CD4-positive, alpha-beta T cell treated with Interleukin-4 for 1 hour (primary cell): ENCODE results near the gene EGLN1.

Experiments
- DNase-seq, 2 donors: peaks; one replicate each; pipeline ENCODE4 v3.0.0-alpha.2; 2020 to 2022

Gene EGLN1

DNA sequence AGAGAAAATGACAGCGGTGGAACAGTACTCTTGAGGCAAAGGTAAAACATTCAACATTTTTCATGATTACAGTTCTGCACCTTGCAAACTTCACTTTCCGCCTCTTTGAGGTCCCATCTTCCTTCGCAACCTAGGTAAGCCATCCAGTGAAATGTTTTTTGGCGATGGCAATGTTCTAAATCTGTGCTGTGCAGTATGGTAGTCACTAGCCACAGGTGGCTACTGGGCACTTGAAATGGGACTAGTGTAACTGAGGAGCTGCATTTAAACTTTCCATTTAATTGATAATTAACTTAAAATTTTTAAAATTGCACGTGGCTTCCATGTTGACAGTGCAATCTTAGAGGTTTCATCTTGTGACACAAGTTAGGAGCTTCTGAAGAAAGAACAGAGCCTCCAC is 97.4 kb downstream of the EGLN1 start:
- DNase-seq = no peak

DNA sequence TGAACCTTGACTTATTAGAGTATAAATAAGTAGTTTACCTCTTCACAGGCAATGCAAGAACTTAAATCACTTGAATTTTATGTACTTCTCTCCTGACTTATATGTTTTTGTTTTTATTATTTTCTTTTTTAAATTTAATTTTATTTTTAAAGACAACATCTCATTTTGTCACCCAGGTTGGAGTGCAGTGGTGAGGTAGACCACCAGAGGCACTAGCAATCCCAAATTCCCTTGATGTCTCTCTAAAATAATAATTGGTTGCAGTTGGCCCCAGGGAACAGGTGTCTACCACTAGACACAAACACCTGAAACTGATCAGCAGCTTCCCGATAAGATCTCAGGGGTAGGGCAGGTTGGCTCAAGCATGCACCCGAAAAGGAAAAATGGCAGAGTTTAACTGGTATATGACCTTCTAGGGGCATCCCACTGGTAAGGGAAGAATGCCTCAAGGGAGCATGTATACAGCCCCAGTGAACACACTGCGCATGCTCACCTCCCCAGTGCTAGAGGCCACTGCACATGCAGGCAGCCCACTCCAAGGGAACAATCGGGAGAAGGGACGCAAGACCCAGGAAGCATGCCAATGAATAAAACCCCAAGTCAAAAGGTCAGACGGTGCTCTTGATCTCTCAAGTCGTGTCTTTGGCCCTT is 99.1 kb downstream of the EGLN1 start:
- DNase-seq = no peak

DNA sequence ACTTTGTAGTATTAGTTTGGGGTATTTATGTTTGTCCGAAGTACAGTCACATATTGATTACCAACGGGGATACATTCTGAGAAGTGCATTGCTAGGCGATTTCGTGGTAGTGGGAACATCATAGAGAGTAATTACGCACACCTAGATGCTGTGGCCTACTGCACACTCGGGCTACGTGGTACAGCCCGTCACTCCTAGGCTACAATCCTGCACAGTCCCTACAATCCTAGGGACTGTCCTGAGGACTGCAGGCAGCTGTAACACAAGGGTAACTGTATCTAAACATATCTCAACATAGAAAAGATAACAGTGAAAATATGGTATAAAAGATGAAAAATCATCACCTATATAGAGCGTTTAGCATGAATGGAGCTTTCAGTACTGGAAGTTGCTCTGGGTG is 103.0 kb downstream of the EGLN1 start:
- no peak for DNase-seq

DNA sequence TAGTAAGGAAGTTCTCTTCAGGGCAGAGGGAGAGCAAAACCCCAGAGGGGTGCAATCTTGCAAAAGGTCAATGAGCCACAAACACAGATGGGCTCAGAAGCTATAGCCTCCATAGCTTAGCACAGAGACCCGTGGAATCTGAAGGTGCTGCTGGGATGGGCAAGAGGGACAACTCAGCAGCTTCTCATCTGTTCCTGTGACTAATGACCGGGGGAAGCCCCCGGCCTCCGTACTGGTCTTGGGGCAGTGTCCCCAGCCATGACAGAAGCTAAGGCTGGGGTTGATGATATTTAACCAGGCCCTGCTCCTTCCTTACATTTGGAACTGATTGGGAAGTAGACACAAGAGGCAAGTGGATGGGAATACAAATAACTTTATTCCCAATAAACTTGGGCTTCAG is 103.5 kb downstream of the EGLN1 start:
- DNase-seq = no peak

DNA sequence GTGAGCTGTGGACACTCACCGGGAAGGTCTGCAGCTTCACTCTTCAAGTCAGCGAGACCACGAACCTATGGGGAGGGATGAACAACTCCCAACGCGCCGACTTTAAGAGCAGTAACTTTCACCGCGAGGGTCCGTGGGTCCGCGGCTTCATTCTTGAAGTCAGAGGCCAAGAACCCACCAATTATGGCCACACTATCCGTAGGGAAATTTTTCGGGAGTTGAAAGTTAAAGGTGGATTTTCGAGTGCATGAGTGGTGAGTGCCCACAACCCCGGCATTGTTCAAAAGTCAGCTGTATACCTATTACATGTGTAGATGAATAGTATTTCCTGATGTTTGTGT is 104.1 kb downstream of the EGLN1 start:
- no peak for DNase-seq

DNA sequence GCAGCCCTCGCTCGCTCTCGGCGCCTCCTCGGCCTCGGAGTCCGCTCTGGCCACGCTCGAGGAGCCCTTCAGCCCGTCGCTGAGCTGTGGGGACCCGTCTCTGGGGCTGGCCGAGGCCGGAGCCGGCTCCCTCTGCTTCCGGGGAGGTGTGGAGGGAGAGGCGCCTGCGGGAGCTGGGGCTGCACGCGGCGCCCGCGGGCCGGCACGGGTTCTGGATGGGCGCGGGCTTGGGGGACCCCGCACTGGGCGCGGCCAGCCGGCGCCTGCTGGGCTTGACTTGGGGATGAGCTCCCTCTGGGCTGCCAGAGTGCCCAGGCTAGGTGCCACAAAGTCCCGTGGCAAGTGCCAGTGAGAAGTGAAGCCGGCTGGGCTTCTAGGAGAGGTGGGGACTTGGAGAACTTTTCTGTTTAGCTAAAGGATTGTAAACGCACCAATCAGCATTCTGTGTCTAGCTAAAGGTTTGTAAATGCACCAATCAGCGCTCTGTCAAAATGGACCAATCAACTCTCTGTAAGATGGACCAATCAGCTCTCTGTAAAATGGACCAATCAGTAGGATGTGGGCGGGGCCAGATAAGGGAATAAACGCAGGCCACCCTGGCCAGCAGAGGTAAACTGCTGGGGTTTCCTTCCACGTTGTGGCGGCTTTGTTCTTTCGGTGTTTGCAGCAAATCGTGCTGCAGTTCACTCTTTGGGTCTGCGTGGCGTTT is 104.6 kb downstream of the EGLN1 start:
- DNase-seq = no peak

DNA sequence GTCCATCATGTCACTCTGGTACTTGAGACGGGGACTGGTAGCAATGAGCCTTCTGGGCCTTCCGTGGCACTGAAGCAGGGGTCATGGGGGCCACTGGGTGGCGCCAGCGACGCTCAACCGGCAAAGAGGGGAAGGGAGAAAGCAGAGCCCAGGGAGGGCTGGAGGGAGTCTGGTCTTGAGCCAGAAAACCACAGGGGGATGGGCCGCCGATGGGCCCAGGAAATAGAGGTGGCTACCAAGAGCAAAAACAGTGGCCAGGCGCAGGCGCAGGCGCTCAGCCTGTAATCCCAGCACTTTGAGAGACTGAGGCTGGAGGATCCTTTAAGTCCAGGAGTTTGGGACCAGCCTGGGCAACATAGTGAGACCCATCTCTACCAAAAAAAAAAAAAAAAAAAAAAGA is 106.2 kb downstream of the EGLN1 start:
- peak; percentile 33 to 34 for DNase-seq
